Measurements from ENCODE around the gene RBBP8. TPM values are rescaled to one million over a fixed set of nuclear protein-coding genes. Genes with fewer than 3 reads are reported as not detected.

The RBBP8 gene
- total RNA-seq, 1 donor from 2014 or later, result 1.9 TPM

DNA sequence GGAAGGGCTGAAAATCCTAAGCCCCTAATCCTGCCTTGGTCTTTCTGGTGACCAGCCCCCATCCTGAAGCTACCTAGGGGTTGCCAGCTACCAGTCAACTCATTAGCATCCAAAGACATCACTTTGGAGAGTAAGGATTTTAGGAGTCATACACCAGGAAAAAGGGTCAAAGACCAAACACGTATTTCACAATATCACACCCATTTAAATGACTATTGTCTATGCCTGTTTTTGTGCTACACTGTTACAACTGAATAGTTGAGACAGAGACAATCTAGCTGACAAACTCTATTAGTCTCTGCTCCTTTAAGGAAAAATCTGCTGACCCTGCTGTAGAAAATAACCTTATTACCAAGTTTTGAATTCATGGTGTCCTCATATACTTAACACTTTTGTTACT is 21.0 kb upstream of the RBBP8 start:
- TF ChIP-seq CTCF (IDR thresholded peaks at IDR 0.05), result no peak
- H3K36me3 ChIP-seq, result no peaks in the 10 kb centered on the region
- no peaks in the 10 kb centered on the region for H3K27me3 ChIP-seq
- H3K27ac ChIP-seq, result no peak overlapping the region
- no peaks in the 10 kb centered on the region for H3K9me3 ChIP-seq
- no peak overlapping the region for H3K4me3 ChIP-seq
- no peaks in the 10 kb centered on the region for H3K4me1 ChIP-seq
- intact Hi-C loops (cut with DNase I), result no loop called here
- DNase-seq (ENCODE audit: low spot score in 2 of 2), result no peak

GRCh38 chr18:22912835-22913234 is 20.3 kb upstream of the RBBP8 start:
- no peak for DNase-seq (ENCODE audit: low spot score in 2 of 2)
- Histone ChIP-seq H3K36me3 (no peaks in the 10 kb centered on the region), H3K27me3 (no peaks in the 10 kb centered on the region), H3K4me1 (no peaks in the 10 kb centered on the region), H3K4me3 (no peak overlapping the region), H3K9me3 (no peaks in the 10 kb centered on the region), H3K27ac (no peak overlapping the region)
- TF ChIP-seq CTCF (IDR thresholded peaks at IDR 0.05), result no peak
- intact Hi-C loops (cut with DNase I), result no loop called here

DNA sequence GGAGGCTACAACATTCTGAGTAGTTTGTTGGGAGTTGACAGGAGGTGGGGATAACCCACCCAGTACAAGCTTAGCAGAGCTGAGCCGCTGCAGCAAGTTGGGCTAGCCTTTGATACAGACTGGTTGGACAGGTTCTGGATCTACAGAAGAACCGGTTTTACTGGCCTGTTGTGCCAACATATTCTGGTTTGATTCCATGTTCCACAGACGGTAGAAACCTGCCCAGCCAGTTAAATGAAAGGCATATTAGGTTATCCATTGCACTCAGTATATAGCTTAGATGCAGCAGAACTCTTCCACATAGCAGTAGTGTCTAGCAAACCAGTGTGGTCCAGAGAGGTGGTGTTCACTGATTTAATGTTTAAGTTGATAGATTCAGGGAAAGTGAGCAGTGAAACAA is 19.3 kb upstream of the RBBP8 start:
- no peak for TF ChIP-seq CTCF (IDR thresholded peaks at IDR 0.05)
- H3K27ac ChIP-seq, result no peak overlapping the region
- intact Hi-C loops (cut with DNase I), result no loop called here

GRCh38 chr18:22914633-22915032 is 18.5 kb upstream of the RBBP8 start:
- no peaks in the 10 kb centered on the region for H3K9me3 ChIP-seq
- H3K4me3 ChIP-seq, result no peak overlapping the region
- no peak overlapping the region for H3K27ac ChIP-seq
- no peaks in the 10 kb centered on the region for H3K27me3 ChIP-seq
- H3K36me3 ChIP-seq, result no peaks in the 10 kb centered on the region
- no peaks in the 10 kb centered on the region for H3K4me1 ChIP-seq
- intact Hi-C loops (cut with DNase I), result no loop called here
- TF ChIP-seq CTCF (IDR thresholded peaks at IDR 0.05), result no peak
- no peak for DNase-seq (ENCODE audit: low spot score in 2 of 2)

More for the DNA sequence above, 19.3 kb upstream of the RBBP8 start:
- no peak for DNase-seq (ENCODE audit: low spot score in 2 of 2)
- H3K4me3 ChIP-seq, result no peak overlapping the region
- no peaks in the 10 kb centered on the region for H3K4me1 ChIP-seq
- no peaks in the 10 kb centered on the region for H3K27me3 ChIP-seq
- H3K9me3 ChIP-seq, result no peaks in the 10 kb centered on the region
- no peaks in the 10 kb centered on the region for H3K36me3 ChIP-seq

- intact Hi-C loops (cut with DNase I), result no loop called here
- no peak overlapping the region for H3K27ac ChIP-seq
- no peak overlapping the region for H3K4me3 ChIP-seq
- no peaks in the 10 kb centered on the region for H3K27me3 ChIP-seq
- H3K36me3 ChIP-seq, result no peaks in the 10 kb centered on the region
- no peak for TF ChIP-seq CTCF (IDR thresholded peaks at IDR 0.05)
- no peaks in the 10 kb centered on the region for H3K4me1 ChIP-seq
- no peaks in the 10 kb centered on the region for H3K9me3 ChIP-seq
- no peak for DNase-seq (ENCODE audit: low spot score in 2 of 2)
Observed at GRCh38 chr18:22915337-22915736, 17.8 kb upstream of the RBBP8 start.

DNA sequence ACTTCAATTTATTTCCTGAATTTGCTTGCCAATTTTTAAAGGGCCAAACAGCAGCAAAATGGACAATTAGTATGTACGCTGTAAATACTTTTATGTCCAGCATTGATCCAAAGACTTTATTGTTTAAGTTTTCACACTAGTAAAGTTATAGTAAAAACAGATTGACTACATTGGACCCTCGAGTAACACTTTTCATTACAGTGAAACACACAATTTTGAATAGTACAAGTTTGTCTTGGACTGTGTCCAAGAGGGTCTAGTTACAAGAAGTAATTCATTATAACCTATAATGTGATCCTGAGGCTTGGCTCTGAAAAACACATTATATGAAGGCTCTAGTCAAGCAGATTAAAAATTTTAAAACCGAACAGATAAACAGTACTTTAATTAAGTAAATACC is 11.4 kb upstream of the RBBP8 start:
- intact Hi-C loops (cut with DNase I), result no loop called here
- no peak overlapping the region for H3K4me3 ChIP-seq

More for the DNA sequence above, 11.4 kb upstream of the RBBP8 start:
- H3K27ac ChIP-seq, result no peak overlapping the region
- no peaks in the 10 kb centered on the region for H3K36me3 ChIP-seq
- H3K27me3 ChIP-seq, result no peaks in the 10 kb centered on the region
- H3K9me3 ChIP-seq, result no peaks in the 10 kb centered on the region
- no peaks in the 10 kb centered on the region for H3K4me1 ChIP-seq
- no peak for DNase-seq (ENCODE audit: low spot score in 2 of 2)
- no peak for TF ChIP-seq CTCF (IDR thresholded peaks at IDR 0.05)
